Testis (tissue), 3 donors: ENCODE measurements around the gene KDM6B. TPM values are rescaled to one million over a fixed set of nuclear protein-coding genes. Genes with fewer than 3 reads are reported as not detected.
"Not testable (repeated sequence)": the region's sequence is repeated elsewhere in the genome, so short reads cannot be mapped to it uniquely, and the experiment has no call there.

ENCODE experiments used
- DNase-seq: peaks from one replicate; pipeline ENCODE4 v3.0.0-alpha.2; 2019
- H3K27ac ChIP-seq, 2 donors: fragments of 200-600 bp; sonication (generic); one replicate each; pipeline ENCODE4 v1.5.1; 2019
- H3K27me3 ChIP-seq: fragments of 200-600 bp; sonication (generic); one replicate; pipeline ENCODE4 v1.5.1; 2019
- H3K36me3 ChIP-seq: fragments of 200-600 bp; sonication (generic); one replicate; pipeline ENCODE4 v1.5.1; 2017; ENCODE audit warnings: low read depth; ENCODE audit errors: missing control alignments
- H3K4me1 ChIP-seq: fragments of 200-600 bp; sonication (generic); one replicate; pipeline ENCODE4 v1.5.1; 2019
- H3K4me3 ChIP-seq, 2 donors: fragments of 200-600 bp; sonication (generic); one replicate each; pipeline ENCODE4 v1.5.1; 2017 to 2019
- H3K9me3 ChIP-seq: fragments of 200-600 bp; sonication (generic); one replicate; pipeline ENCODE4 v1.5.1; 2017
- POLR2A ChIP-seq: fragments of 450-650 bp; IDR thresholded peaks from one replicate; pipeline ENCODE4 v1.6.1; 2017; ENCODE audit warnings: antibody characterized with exemption, mild to moderate bottlenecking, moderate library complexity
- WGBS, 2 donors: methylation state at CpG; one replicate each; pipeline ENCODE4 v1.1.5; 2018; 5-methylcytosine and 5-hydroxymethylcytosine counted together
- intact Hi-C: fragments of 100-400 bp; cut with DNase I; formaldehyde crosslinking; loops from one replicate; pipeline ENCODE4 v1.15.1; 2023; ENCODE audit warnings: low total_unique reads
- polyA plus RNA-seq: library from polyadenylated mRNA; stranded (reverse); fragments of 350-450 nt; fragmentation: Illumina TruSeq; extraction: RNeasy Lipid Tissue Mini Kit (QIAGEN cat#74804); gene quantifications from one replicate; pipeline ENCODE4 v1.2.3, GENCODE V29; 2014; ENCODE audit warnings: low read depth, low replicate concordance; ENCODE audit not compliant: insufficient read depth
- total RNA-seq, 2 donors: library from RNA; depleted of rRNA; stranded (reverse); fragments of >200 nt; gene quantifications; one replicate each; pipeline ENCODE4 v1.2.3, GENCODE V29; 2016
- TF ChIP-seq, protein P1 (sequence below), 3 experiments: fragments of 450-650 bp in 2 of 3; fragments of 200-600 bp in 1 of 3; sonication (generic) in 1 of 3; IDR thresholded peaks; one replicate each; pipeline ENCODE4 v1.5.1; 2016 to 2019; ENCODE audit warnings: antibody characterized with exemption in 3 of 3, mild to moderate bottlenecking in 2 of 3, moderate library complexity in 1 of 3

The KDM6B gene
- total and polyA plus RNA-seq, 3 donors from 2014 or later, result 27.8 to 41.8 (median 38.0) TPM

GRCh38 chr17:7806587-7806986 lies 27.4 kb upstream of the KDM6B start:
- no peak for DNase-seq
- whole genome bisulfite sequencing, 2 donors, result 83 to 86% methylated on average over 6 of the region's 6 CpGs
- no peaks in the 10 kb centered on the region for H3K27me3 ChIP-seq
- no peak overlapping the region for H3K27ac ChIP-seq
- H3K4me1 ChIP-seq, result no peaks in the 10 kb centered on the region
- intact Hi-C loops, result no loop called here
- no peaks in the 10 kb centered on the region for H3K9me3 ChIP-seq
- no peaks in the 10 kb centered on the region for H3K36me3 ChIP-seq
- TF ChIP-seq, protein P1, sequence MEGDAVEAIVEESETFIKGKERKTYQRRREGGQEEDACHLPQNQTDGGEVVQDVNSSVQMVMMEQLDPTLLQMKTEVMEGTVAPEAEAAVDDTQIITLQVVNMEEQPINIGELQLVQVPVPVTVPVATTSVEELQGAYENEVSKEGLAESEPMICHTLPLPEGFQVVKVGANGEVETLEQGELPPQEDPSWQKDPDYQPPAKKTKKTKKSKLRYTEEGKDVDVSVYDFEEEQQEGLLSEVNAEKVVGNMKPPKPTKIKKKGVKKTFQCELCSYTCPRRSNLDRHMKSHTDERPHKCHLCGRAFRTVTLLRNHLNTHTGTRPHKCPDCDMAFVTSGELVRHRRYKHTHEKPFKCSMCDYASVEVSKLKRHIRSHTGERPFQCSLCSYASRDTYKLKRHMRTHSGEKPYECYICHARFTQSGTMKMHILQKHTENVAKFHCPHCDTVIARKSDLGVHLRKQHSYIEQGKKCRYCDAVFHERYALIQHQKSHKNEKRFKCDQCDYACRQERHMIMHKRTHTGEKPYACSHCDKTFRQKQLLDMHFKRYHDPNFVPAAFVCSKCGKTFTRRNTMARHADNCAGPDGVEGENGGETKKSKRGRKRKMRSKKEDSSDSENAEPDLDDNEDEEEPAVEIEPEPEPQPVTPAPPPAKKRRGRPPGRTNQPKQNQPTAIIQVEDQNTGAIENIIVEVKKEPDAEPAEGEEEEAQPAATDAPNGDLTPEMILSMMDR (IDR thresholded peaks at IDR 0.05), result no peak
- TF ChIP-seq POLR2A, result no peak
- H3K4me3 ChIP-seq, result no peak overlapping the region

GRCh38 chr17:7807206-7807605 lies 26.8 kb upstream of the KDM6B start:
- 73 to 75% methylated on average over 10 to 21 of the region's 21 CpGs for WGBS, 2 donors
- no peak for TF ChIP-seq POLR2A
- TF ChIP-seq, protein P1 (IDR thresholded peaks at IDR 0.05), result no peak
- H3K27ac ChIP-seq, result no peak overlapping the region
- H3K9me3 ChIP-seq, result no peaks in the 10 kb centered on the region
- H3K27me3 ChIP-seq, result no peaks in the 10 kb centered on the region
- H3K36me3 ChIP-seq, result no peaks in the 10 kb centered on the region
- intact Hi-C loops, result no loop called here
- H3K4me1 ChIP-seq, result no peaks in the 10 kb centered on the region
- DNase-seq, result no peak
- no peak overlapping the region for H3K4me3 ChIP-seq

DNA sequence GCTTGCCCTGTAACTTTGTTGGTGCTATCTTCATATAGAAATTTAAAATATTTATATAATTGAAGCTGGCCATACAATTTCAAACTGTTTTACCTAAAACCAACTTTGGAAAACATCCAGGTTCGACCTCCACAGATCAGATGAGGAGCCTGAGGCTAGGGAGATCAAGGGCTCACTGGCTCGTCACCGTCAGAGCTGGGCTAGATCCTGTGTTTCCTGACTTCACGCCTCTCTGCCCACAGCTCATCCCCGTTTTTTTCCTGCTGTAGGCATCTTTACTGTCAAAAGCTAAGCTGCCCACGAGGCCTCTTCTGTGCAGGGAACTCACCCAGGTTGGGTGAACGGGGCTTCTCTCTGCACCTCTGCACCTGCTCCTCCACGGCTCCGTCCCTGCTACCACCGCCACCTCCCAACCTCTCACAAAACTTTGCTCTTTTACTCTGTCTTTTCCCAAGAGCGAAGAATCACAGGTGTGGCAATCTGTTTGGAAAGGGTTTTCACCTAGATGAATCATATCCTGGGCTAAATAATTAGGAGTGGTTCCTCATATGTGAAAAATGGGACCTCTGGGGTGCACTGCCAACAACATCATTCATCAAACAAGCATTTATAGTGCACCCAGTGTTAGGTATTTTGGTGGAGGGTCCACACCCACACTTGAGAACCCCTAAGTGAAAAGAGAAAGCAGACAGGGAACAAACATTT lies 24.8 kb upstream of the KDM6B start:
- no peaks in the 10 kb centered on the region for H3K36me3 ChIP-seq
- H3K4me3 ChIP-seq, result no peak overlapping the region
- H3K27ac ChIP-seq, result no peak overlapping the region
- WGBS, 2 donors, result 81 to 84% methylated on average over 11 of the region's 11 CpGs
- DNase-seq, result no peak
- no peaks in the 10 kb centered on the region for H3K4me1 ChIP-seq
- intact Hi-C loops, result no loop called here
- no peak for TF ChIP-seq POLR2A
- TF ChIP-seq, protein P1 (IDR thresholded peaks at IDR 0.05), result no peak
- H3K9me3 ChIP-seq, result no peaks in the 10 kb centered on the region
- H3K27me3 ChIP-seq, result no peaks in the 10 kb centered on the region

- H3K36me3 ChIP-seq, H3K4me1 ChIP-seq, DNase-seq, H3K27ac ChIP-seq, H3K27me3 ChIP-seq, H3K4me3 ChIP-seq, H3K9me3 ChIP-seq, intact Hi-C loops: not testable (repeated sequence)
- WGBS, 2 donors, result 82 to 84% methylated on average over 9 of the region's 9 CpGs
Observed at GRCh38 chr17:7809791-7810343, 24.1 kb upstream of the KDM6B start.

GRCh38 chr17:7811251-7811650 lies 22.8 kb upstream of the KDM6B start:
- DNase-seq, result no peak
- H3K27me3 ChIP-seq, result no peaks in the 10 kb centered on the region
- H3K9me3 ChIP-seq, result no peaks in the 10 kb centered on the region
- no peak overlapping the region for H3K4me3 ChIP-seq
- no peaks in the 10 kb centered on the region for H3K36me3 ChIP-seq
- TF ChIP-seq, protein P1 (IDR thresholded peaks at IDR 0.05), result no peak
- TF ChIP-seq POLR2A, result no peak
- no peak overlapping the region for H3K27ac ChIP-seq
- 84 to 88% methylated on average over 3 of the region's 3 CpGs for WGBS, 2 donors
- H3K4me1 ChIP-seq, result no peaks in the 10 kb centered on the region
- intact Hi-C loops, result no loop called here
